HEK293 (cell line): ENCODE data around the gene IFFO2.

Experiments
- CTCF ChIA-PET: fragments of 350-600 bp; formaldehyde crosslinking; extraction: SDS; loops from one replicate; lab custom pipeline; 2021; ENCODE audit warnings: antibody characterized with exemption; lab: Yijun Ruan, JAX
- POLR2A ChIA-PET: fragments of 300-600 bp; formaldehyde crosslinking; extraction: SDS; loops from one replicate; lab custom pipeline; 2020; ENCODE audit warnings: antibody characterized with exemption, inconsistent platforms; lab: Yijun Ruan, JAX
- H3K27ac ChIP-seq: fragments of 200-500 bp; sonication (Bioruptor generic); 2 replicates; pipeline ENCODE4 v1.5.1; 2014; ENCODE audit warnings: low read depth, low read length, control low read depth, inconsistent platforms; ENCODE audit errors: extremely low read depth
- H3K36me3 ChIP-seq, 2 experiments: fragments of 200-500 bp in 1 of 2; sonication (Bioruptor generic) in 1 of 2; 1 replicate in 1 of 2; 2 replicates in 1 of 2; pipeline ENCODE4 v1.5.1; 2014 to 2017; ENCODE audit warnings: inconsistent platforms in 2 of 2, low read length in 2 of 2; ENCODE audit not compliant: control insufficient read depth in 2 of 2, insufficient read depth in 1 of 2
- H3K4me1 ChIP-seq: fragments of 200-500 bp; sonication (Bioruptor generic); 2 replicates; pipeline ENCODE4 v1.5.1; 2014; ENCODE audit warnings: mild to moderate bottlenecking, low read length, inconsistent platforms; ENCODE audit not compliant: control insufficient read depth, insufficient read depth
- H3K4me3 ChIP-seq: 2 replicates; pipeline ENCODE4 v1.5.1; 2011; ENCODE audit warnings: low read depth, mild to moderate bottlenecking, control low read depth, low read length, moderate library complexity
- H3K9me3 ChIP-seq: fragments of 200-500 bp; sonication (Bioruptor generic); 2 replicates; pipeline ENCODE4 v1.5.1; 2014; ENCODE audit warnings: low read depth, low read length, inconsistent platforms; ENCODE audit not compliant: control insufficient read depth, insufficient read depth
- EGR2 ChIP-seq: fragments of 450-650 bp; formaldehyde crosslinking; IDR thresholded peaks from 2 replicates; pipeline ENCODE4 v1.5.1; 2016; ENCODE audit warnings: low read depth, missing biosample characterization, missing genetic modification characterization
- GLI4 ChIP-seq: fragments of 450-650 bp; formaldehyde crosslinking; IDR thresholded peaks from 2 replicates; pipeline ENCODE4 v1.5.1; 2016; ENCODE audit warnings: missing biosample characterization, missing genetic modification characterization
- PRDM6 ChIP-seq: fragments of 450-650 bp; formaldehyde crosslinking; IDR thresholded peaks from 2 replicates; pipeline ENCODE4 v1.5.1; 2017; ENCODE audit warnings: missing biosample characterization, missing genetic modification characterization
- SCRT1 ChIP-seq: fragments of 450-650 bp; formaldehyde crosslinking; IDR thresholded peaks from 2 replicates; pipeline ENCODE4 v1.5.1; 2016; ENCODE audit warnings: missing biosample characterization, missing genetic modification characterization, borderline replicate concordance
- SCRT2 ChIP-seq: fragments of 450-650 bp; formaldehyde crosslinking; IDR thresholded peaks from 2 replicates; pipeline ENCODE4 v1.5.1; 2016; ENCODE audit warnings: missing biosample characterization, missing genetic modification characterization
- ZBTB11 ChIP-seq: fragments of 450-650 bp; formaldehyde crosslinking; conservative IDR thresholded peaks from 2 replicates; pipeline ENCODE4 v1.5.1; 2016; ENCODE audit warnings: low read depth, missing biosample characterization, missing genetic modification characterization
- ZBTB49 ChIP-seq: fragments of 450-650 bp; formaldehyde crosslinking; IDR thresholded peaks from 2 replicates; pipeline ENCODE4 v1.5.1; 2016; ENCODE audit warnings: missing biosample characterization, missing genetic modification characterization, low read depth
- ZBTB6 ChIP-seq: fragments of 450-650 bp; formaldehyde crosslinking; IDR thresholded peaks from 2 replicates; pipeline ENCODE4 v1.5.1; 2017; ENCODE audit warnings: missing biosample characterization, missing genetic modification characterization
- ZBTB8A ChIP-seq: fragments of 450-650 bp; formaldehyde crosslinking; IDR thresholded peaks from 2 replicates; pipeline ENCODE4 v1.5.1; 2016; ENCODE audit warnings: missing biosample characterization, missing genetic modification characterization
- ZEB2 ChIP-seq: fragments of 450-650 bp; formaldehyde crosslinking; IDR thresholded peaks from 2 replicates; pipeline ENCODE4 v1.5.1; 2016; ENCODE audit warnings: missing biosample characterization, missing genetic modification characterization
- ZFP37 ChIP-seq: fragments of 450-650 bp; formaldehyde crosslinking; IDR thresholded peaks from 2 replicates; pipeline ENCODE4 v1.5.1; 2016; ENCODE audit warnings: missing biosample characterization, missing genetic modification characterization
- ZNF132 ChIP-seq: fragments of 450-650 bp; formaldehyde crosslinking; IDR thresholded peaks from 2 replicates; pipeline ENCODE4 v1.5.1; 2017; ENCODE audit warnings: missing biosample characterization, missing genetic modification characterization, borderline replicate concordance
- ZNF16 ChIP-seq: fragments of 450-650 bp; formaldehyde crosslinking; IDR thresholded peaks from 2 replicates; pipeline ENCODE4 v1.5.1; 2016; ENCODE audit warnings: low read depth, missing biosample characterization, missing genetic modification characterization
- ZNF366 ChIP-seq: fragments of 450-650 bp; formaldehyde crosslinking; conservative IDR thresholded peaks from 2 replicates; pipeline ENCODE4 v1.5.1; 2016; ENCODE audit warnings: missing biosample characterization, missing genetic modification characterization
- ZNF423 ChIP-seq: fragments of 450-650 bp; formaldehyde crosslinking; IDR thresholded peaks from 2 replicates; pipeline ENCODE4 v1.5.1; 2016; ENCODE audit warnings: missing biosample characterization, missing genetic modification characterization
- ZNF48 ChIP-seq: fragments of 450-650 bp; formaldehyde crosslinking; IDR thresholded peaks from 2 replicates; pipeline ENCODE4 v1.5.1; 2016; ENCODE audit warnings: missing biosample characterization, missing genetic modification characterization
- ZNF514 ChIP-seq: fragments of 450-650 bp; formaldehyde crosslinking; IDR thresholded peaks from 2 replicates; pipeline ENCODE4 v1.5.1; 2016; ENCODE audit warnings: missing biosample characterization, missing genetic modification characterization
- ZNF623 ChIP-seq: fragments of 450-650 bp; formaldehyde crosslinking; IDR thresholded peaks from 2 replicates; pipeline ENCODE4 v1.5.1; 2016; ENCODE audit warnings: missing biosample characterization, missing genetic modification characterization
- ZNF843 ChIP-seq: fragments of 450-650 bp; formaldehyde crosslinking; IDR thresholded peaks from 2 replicates; pipeline ENCODE4 v1.5.1; 2016; ENCODE audit warnings: missing biosample characterization, missing genetic modification characterization

IFFO2 gene

GRCh38 chr1:18962121-18962721 lies 5.7 kb upstream of the IFFO2 start:
- POLR2A ChIA-PET: interaction anchor here (0.5 kb wide), 1 partner anchor 27 kb away, joined by 3 read pairs; no protein-coding TSS in a partner anchor
- CTCF ChIA-PET: interaction anchor here (1.0 to 9.9 kb wide), 2 partner anchors 17 to 49 kb away, joined by 3 to 56 read pairs; no protein-coding TSS in a partner anchor
- H3K27ac ChIP-seq: no peak overlapping the region

GRCh38 chr1:18960821-18961220 lies 4.3 kb upstream of the IFFO2 start:
- ChIA-PET POLR2A (no interaction called here), CTCF (no interaction called here)
- Histone ChIP-seq H3K27ac (no peak overlapping the region), H3K4me1 (no peaks in the 10 kb centered on the region), H3K9me3 (no peaks in the 10 kb centered on the region), H3K4me3 (no peak overlapping the region), H3K36me3 (no peaks in the 10 kb centered on the region)
- TF ChIP-seq SCRT1: no peak
- no peak for TF ChIP-seq ZNF48
- no peak for TF ChIP-seq ZEB2 (tag by site-specific recombination)
- no peak for TF ChIP-seq ZNF843 (tag by site-specific recombination)
- no peak for TF ChIP-seq ZBTB49 (tag by site-specific recombination)
- no peak for TF ChIP-seq PRDM6
- no peak for TF ChIP-seq ZNF623 (tag by site-specific recombination)
- TF ChIP-seq ZNF366 (tag by site-specific recombination): no peak
- TF ChIP-seq ZBTB6 (tag by site-specific recombination): no peak
- no peak for TF ChIP-seq ZBTB11
- no peak for TF ChIP-seq ZFP37 (tag by site-specific recombination)
- TF ChIP-seq ZNF16 (tag by site-specific recombination): no peak
- TF ChIP-seq ZNF132 (tag by site-specific recombination): no peak
- TF ChIP-seq ZBTB8A (tag by site-specific recombination): no peak
- TF ChIP-seq ZNF423 (tag by site-specific recombination): no peak
- TF ChIP-seq ZNF514: no peak
- no peak for TF ChIP-seq SCRT2 (tag by site-specific recombination)

More at GRCh38 chr1:18962121-18962721, 5.7 kb upstream of the IFFO2 start:
- H3K4me3 ChIP-seq: no peak overlapping the region
- H3K36me3 ChIP-seq: no peaks in the 10 kb centered on the region
- no peak for TF ChIP-seq GLI4 (tag by site-specific recombination)
- no peak for TF ChIP-seq EGR2 (tag by site-specific recombination)
- no peaks in the 10 kb centered on the region for H3K4me1 ChIP-seq
- H3K9me3 ChIP-seq: no peaks in the 10 kb centered on the region
